Sigmoid colon (tissue), 7 donors: ENCODE results near the gene MPP7. TPM values are rescaled to one million over a fixed set of nuclear protein-coding genes. Genes with fewer than 3 reads are reported as not detected.

Experiments used
- DNase-seq: peaks from one replicate; pipeline ENCODE4 v3.0.0-alpha.2; 2019
- H3K27ac ChIP-seq, 4 donors: fragments of 200-600 bp; sonication (generic); one replicate each; pipeline ENCODE4 v1.5.1; 2016 to 2019; ENCODE audit warnings: mild to moderate bottlenecking in 1 of 4
- H3K27me3 ChIP-seq, 3 donors: fragments of 200-600 bp; sonication (generic); one replicate each; pipeline ENCODE4 v1.5.1; 2019; ENCODE audit warnings: mild to moderate bottlenecking in 1 of 3
- H3K36me3 ChIP-seq, 4 donors: fragments of 200-600 bp; sonication (generic); one replicate each; pipeline ENCODE4 v1.5.1; 2016 to 2019
- H3K4me1 ChIP-seq, 4 donors: fragments of 200-600 bp; sonication (generic); one replicate each; pipeline ENCODE4 v1.5.1; 2017 to 2019
- H3K4me3 ChIP-seq, 4 donors: fragments of 200-600 bp; sonication (generic); one replicate each; pipeline ENCODE4 v1.5.1; 2017 to 2019; ENCODE audit warnings: mild to moderate bottlenecking in 2 of 4, moderate library complexity in 1 of 4
- H3K9me3 ChIP-seq, 4 donors: fragments of 200-600 bp in 3 of 4; sonication (generic) in 3 of 4; one replicate each; pipeline versions ENCODE4 v1.5.1 to v1.6.1; 2013 to 2019
- CTCF ChIP-seq, 4 experiments: fragments of 450-650 bp in 3 of 4; fragments of 200-600 bp in 1 of 4; IDR thresholded peaks; one replicate each; pipeline ENCODE4 v1.5.1; 2016 to 2019; ENCODE audit warnings: antibody characterized with exemption in 4 of 4, mild to moderate bottlenecking in 3 of 4, moderate library complexity in 2 of 4
- EP300 ChIP-seq, 4 donors: sonication (generic); formaldehyde crosslinking; IDR thresholded peaks; one replicate each; pipeline ENCODE4 v1.6.1; 2017; ENCODE audit warnings: antibody characterized with exemption in 4 of 4
- POLR2A ChIP-seq, 2 donors: fragments of 450-650 bp; IDR thresholded peaks; one replicate each; pipeline ENCODE4 v1.6.1; 2016; ENCODE audit warnings: antibody characterized with exemption in 2 of 2, mild to moderate bottlenecking in 2 of 2, moderate library complexity in 2 of 2
- POLR2AphosphoS5 ChIP-seq, 4 donors: sonication (generic); formaldehyde crosslinking; IDR thresholded peaks; one replicate each; pipeline ENCODE4 v1.6.1; 2017; ENCODE audit warnings: antibody characterized with exemption in 4 of 4
- WGBS, 2 donors: extraction: QIAGEN DNeasy Blood & Tissue Kit; methylation state at CpG; one replicate each; pipeline ENCODE4 v1.1.7; 2013; 5-methylcytosine and 5-hydroxymethylcytosine counted together
- intact Hi-C: fragments of 100-400 bp; cut with DNase I; formaldehyde crosslinking; loops from one replicate; pipeline ENCODE4 v1.15.1; 2023
- polyA plus RNA-seq, 3 donors: library from polyadenylated mRNA; stranded (reverse); fragments of 200-250 nt; gene quantifications; one replicate each; pipeline ENCODE4 v1.2.3, GENCODE V29; 2013
- total RNA-seq, 4 donors: library from RNA; depleted of rRNA; stranded (reverse); fragments of >200 nt; gene quantifications; one replicate each; pipeline ENCODE4 v1.1.0, GENCODE V29; 2016
- donor health status: healthy with polysubstance abuse.
- donor health status: Bipolar disorder and iron deficiency.
- donor health status: healthy.

Gene MPP7
- total and polyA plus RNA-seq, 7 donors = 5.5 to 50.3 (median 29.7) TPM

GRCh38 chr10:28302012-28302637 lies 739 bp downstream of the MPP7 start:
- H3K4me1 ChIP-seq = peaks cover 0 to 47% (median 21%) of the 10 kb centered on the region in 4 donors
- no peaks in the 10 kb centered on the region for H3K36me3 ChIP-seq
- peak overlapping the region; percentile 77 to 96 (median 88) for H3K4me3 ChIP-seq
- no peak for DNase-seq
- WGBS, 2 donors = 2 to 3% methylated on average over 25 of the region's 25 CpGs
- peak overlapping the region; percentile 89 to 96 (median 94) for H3K27ac ChIP-seq
- H3K27me3 ChIP-seq = no peaks in the 10 kb centered on the region
- H3K9me3 ChIP-seq = no peaks in the 10 kb centered on the region
- TF ChIP-seq POLR2A (IDR thresholded peaks at IDR 0.05) (no peak), CTCF (IDR thresholded peaks at IDR 0.05) (no peak), EP300 (IDR thresholded peaks at IDR 0.05) (no peak), POLR2AphosphoS5 (IDR thresholded peaks at IDR 0.05) (no peak)
- intact Hi-C loops = loop anchor here (1.0 to 5.0 kb wide), 5 partner anchors 33 to 559 kb away; partner anchors contain the start of gene WAC

GRCh38 chr10:28300027-28300426 lies 2.8 kb downstream of the MPP7 start:
- WGBS, 2 donors = 82 to 88% methylated on average over 2 of the region's 2 CpGs
- Histone ChIP-seq H3K9me3 (no peaks in the 10 kb centered on the region), H3K36me3 (no peaks in the 10 kb centered on the region), H3K4me1 (peaks cover 0 to 68% (median 42%) of the 10 kb centered on the region in 4 donors), H3K27ac (peak overlapping the region in 3 of 4 donors; percentile 9 to 96 (median 30)), H3K27me3 (no peaks in the 10 kb centered on the region), H3K4me3 (no peak overlapping the region)
- DNase-seq = no peak
- intact Hi-C loops = loop anchor here (5.0 kb wide), 1 partner anchor 232 kb away; the partner anchor contains the start of gene WAC
- peak in 1 of 4 experiments; percentile 9 for TF ChIP-seq CTCF (IDR thresholded peaks at IDR 0.05)
- no peak for TF ChIP-seq POLR2AphosphoS5 (IDR thresholded peaks at IDR 0.05)
- no peak for TF ChIP-seq EP300 (IDR thresholded peaks at IDR 0.05)

- intact Hi-C loops = no loop called here
- WGBS, 2 donors = 75 to 77% methylated on average over 5 of the region's 5 CpGs
- peaks cover 0 to 78% (median 49%) of the 10 kb centered on the region in 4 donors for H3K4me1 ChIP-seq
- no peaks in the 10 kb centered on the region for H3K9me3 ChIP-seq
- H3K27me3 ChIP-seq = no peaks in the 10 kb centered on the region
- peak overlapping the region in 3 of 4 donors; percentile 2 to 45 (median 41) for H3K27ac ChIP-seq
- H3K36me3 ChIP-seq = no peaks in the 10 kb centered on the region
- no peak for DNase-seq
- no peak overlapping the region for H3K4me3 ChIP-seq
- TF ChIP-seq EP300 (IDR thresholded peaks at IDR 0.05) (no peak), CTCF (IDR thresholded peaks at IDR 0.05) (no peak), POLR2AphosphoS5 (IDR thresholded peaks at IDR 0.05) (no peak), POLR2A (IDR thresholded peaks at IDR 0.05) (no peak)
These were observed 3.9 kb downstream of the MPP7 start for GRCh38 chr10:28298951-28299350.

- no peaks in the 10 kb centered on the region for H3K27me3 ChIP-seq
- intact Hi-C loops = no loop called here
- no peak for DNase-seq
- H3K4me1 ChIP-seq = peaks cover 0 to 82% (median 55%) of the 10 kb centered on the region in 4 donors
- H3K36me3 ChIP-seq = no peaks in the 10 kb centered on the region
- H3K4me3 ChIP-seq = no peak overlapping the region
- 42 to 70% methylated on average over 1 of the region's 1 CpG for WGBS, 2 donors
- H3K27ac ChIP-seq = peak overlapping the region; percentile 68 to 75 (median 68)
- H3K9me3 ChIP-seq = no peaks in the 10 kb centered on the region
- TF ChIP-seq EP300 (IDR thresholded peaks at IDR 0.05) = no peak
- TF ChIP-seq POLR2AphosphoS5 (IDR thresholded peaks at IDR 0.05) = no peak
- TF ChIP-seq CTCF (IDR thresholded peaks at IDR 0.05) = no peak
- no peak for TF ChIP-seq POLR2A (IDR thresholded peaks at IDR 0.05)
These were observed 6.8 kb downstream of the MPP7 start for GRCh38 chr10:28296023-28296422.
